ENCODE results near the gene UTS2R.
"Not testable (repeated sequence)": the region's sequence is repeated elsewhere in the genome, so short reads cannot be mapped to it uniquely, and the experiment has no call there.

Gene UTS2R

GRCh38 chr17:82356845-82357355, 14.7 kb upstream of the UTS2R start:
- Mint-ChIP-seq H3K36me3 (ENCODE audit: low read depth) (no peaks in the 10 kb centered on the region), H3K27ac (no peak overlapping the region), H3K27me3 (ENCODE audit: low read depth) (peaks cover 11% of the 10 kb centered on the region), H3K9me3 (no peaks in the 10 kb centered on the region), H3K4me3 (no peak overlapping the region), H3K4me1 (ENCODE audit: low read depth) (peaks cover 6% of the 10 kb centered on the region)
- DNase-seq (ENCODE audit: low spot score), result no peak

GRCh38 chr17:82357394-82357793, 14.2 kb upstream of the UTS2R start:
- Mint-ChIP-seq H3K4me1 (ENCODE audit: low read depth) (peaks cover 6% of the 10 kb centered on the region), H3K27me3 (ENCODE audit: low read depth) (peaks cover 11% of the 10 kb centered on the region), H3K36me3 (ENCODE audit: low read depth) (no peaks in the 10 kb centered on the region), H3K4me3 (no peak overlapping the region), H3K27ac (no peak overlapping the region), H3K9me3 (no peaks in the 10 kb centered on the region)
- DNase-seq (ENCODE audit: low spot score), result no peak

GRCh38 chr17:82358465-82359350, 12.9 kb upstream of the UTS2R start, which contains the start of gene TEX19:
TEX19 (plus strand) TSS chr17:82359247; CDS start chr17:82362151, 2,904 bp downstream.
- Mint-ChIP-seq H3K4me1 (ENCODE audit: low read depth) (peaks cover 6% of the 10 kb centered on the region), H3K27ac (peak within 1 kb of the TSS; percentile 23), H3K27me3 (ENCODE audit: low read depth) (peaks cover 13% of the 10 kb centered on the region), H3K9me3 (no peaks in the 10 kb centered on the region), H3K4me3 (peak within 1 kb of the TSS; percentile 14), H3K36me3 (ENCODE audit: low read depth) (no peaks in the 10 kb centered on the region)
- no peak for DNase-seq (ENCODE audit: low spot score)

GRCh38 chr17:82359451-82360074, 12.0 kb upstream of the UTS2R start:
- H3K36me3 Mint-ChIP-seq (ENCODE audit: low read depth); H3K4me3 Mint-ChIP-seq; H3K4me1 Mint-ChIP-seq (ENCODE audit: low read depth); DNase-seq (ENCODE audit: low spot score); H3K27ac Mint-ChIP-seq; H3K9me3 Mint-ChIP-seq: not testable (repeated sequence)
- peaks cover 13% of the 10 kb centered on the region for H3K27me3 Mint-ChIP-seq (ENCODE audit: low read depth)

- DNase-seq (ENCODE audit: low spot score), result no peak
- no peak overlapping the region for H3K4me3 Mint-ChIP-seq
- H3K9me3 Mint-ChIP-seq, result no peaks in the 10 kb centered on the region
- H3K27me3 Mint-ChIP-seq (ENCODE audit: low read depth), result peaks cover 13% of the 10 kb centered on the region
- no peaks in the 10 kb centered on the region for H3K36me3 Mint-ChIP-seq (ENCODE audit: low read depth)
- no peak overlapping the region for H3K27ac Mint-ChIP-seq
- peaks cover 6% of the 10 kb centered on the region for H3K4me1 Mint-ChIP-seq (ENCODE audit: low read depth)
Measured at GRCh38 chr17:82361885-82362633, 9.5 kb upstream of the UTS2R start.

GRCh38 chr17:82365606-82366295, 5.8 kb upstream of the UTS2R start:
- H3K4me3 Mint-ChIP-seq, result no peak overlapping the region
- H3K4me1 Mint-ChIP-seq (ENCODE audit: low read depth), result peaks cover 5% of the 10 kb centered on the region
- no peaks in the 10 kb centered on the region for H3K9me3 Mint-ChIP-seq
- H3K27me3 Mint-ChIP-seq (ENCODE audit: low read depth), result peaks cover 30% of the 10 kb centered on the region
- DNase-seq (ENCODE audit: low spot score), result no peak
- H3K27ac Mint-ChIP-seq, result no peak overlapping the region
- H3K36me3 Mint-ChIP-seq (ENCODE audit: low read depth), result no peaks in the 10 kb centered on the region

- Mint-ChIP-seq H3K27me3 (ENCODE audit: low read depth) (peaks cover 36% of the 10 kb centered on the region), H3K4me1 (ENCODE audit: low read depth) (peaks cover 8% of the 10 kb centered on the region), H3K4me3 (no peak overlapping the region)
Measured at GRCh38 chr17:82366749-82367148, 4.8 kb upstream of the UTS2R start.

GRCh38 chr17:82367724-82368524, 3.6 kb upstream of the UTS2R start:
- no peak for DNase-seq (ENCODE audit: low spot score)
- Mint-ChIP-seq H3K27ac (no peak overlapping the region), H3K36me3 (ENCODE audit: low read depth) (no peaks in the 10 kb centered on the region), H3K4me1 (ENCODE audit: low read depth) (peaks cover 8% of the 10 kb centered on the region), H3K27me3 (ENCODE audit: low read depth) (peaks cover 42% of the 10 kb centered on the region), H3K9me3 (no peaks in the 10 kb centered on the region), H3K4me3 (no peak overlapping the region)

More at GRCh38 chr17:82366749-82367148, 4.8 kb upstream of the UTS2R start:
- H3K36me3 Mint-ChIP-seq (ENCODE audit: low read depth), result no peaks in the 10 kb centered on the region
- H3K9me3 Mint-ChIP-seq, result no peaks in the 10 kb centered on the region
- no peak overlapping the region for H3K27ac Mint-ChIP-seq
- DNase-seq (ENCODE audit: low spot score), result no peak

- no peaks in the 10 kb centered on the region for H3K9me3 Mint-ChIP-seq
- H3K36me3 Mint-ChIP-seq (ENCODE audit: low read depth), result no peaks in the 10 kb centered on the region
- peaks cover 48% of the 10 kb centered on the region for H3K27me3 Mint-ChIP-seq (ENCODE audit: low read depth)
- no peak overlapping the region for H3K4me3 Mint-ChIP-seq
- no peak overlapping the region for H3K27ac Mint-ChIP-seq
- H3K4me1 Mint-ChIP-seq (ENCODE audit: low read depth), result peaks cover 10% of the 10 kb centered on the region
- DNase-seq (ENCODE audit: low spot score), result no peak
Measured at GRCh38 chr17:82369211-82369610, 2.4 kb upstream of the UTS2R start.

GRCh38 chr17:82370471-82371332, 863 bp upstream of the UTS2R start:
- DNase-seq (ENCODE audit: low spot score), result peak; percentile 28
- no peaks in the 10 kb centered on the region for H3K36me3 Mint-ChIP-seq (ENCODE audit: low read depth)
- H3K27ac Mint-ChIP-seq, result no peak overlapping the region
- H3K4me3 Mint-ChIP-seq, result peak overlapping the region; percentile 69
- peaks cover 10% of the 10 kb centered on the region for H3K4me1 Mint-ChIP-seq (ENCODE audit: low read depth)
- peaks cover 49% of the 10 kb centered on the region for H3K27me3 Mint-ChIP-seq (ENCODE audit: low read depth)
- H3K9me3 Mint-ChIP-seq, result no peaks in the 10 kb centered on the region

- Mint-ChIP-seq H3K27ac (peak overlapping the region; percentile 15), H3K9me3 (no peaks in the 10 kb centered on the region), H3K4me3 (no peak overlapping the region), H3K36me3 (ENCODE audit: low read depth) (no peaks in the 10 kb centered on the region), H3K27me3 (ENCODE audit: low read depth) (peaks cover 52% of the 10 kb centered on the region), H3K4me1 (ENCODE audit: low read depth) (peaks cover 10% of the 10 kb centered on the region)
- no peak for DNase-seq (ENCODE audit: low spot score)
Measured at GRCh38 chr17:82372249-82373071, 895 bp downstream of the UTS2R start.

All from T-helper 2 cell treated with Interferon-gamma antibody and Interleukin-4, amounts not matched to agents 5 μg/mL and 100 μg/mL, for 36 hours (primary cell).